ENCODE results near the gene ATG3. TPM values are rescaled to one million over a fixed set of nuclear protein-coding genes. Genes with fewer than 3 reads are reported as not detected.

Gene ATG3
- total and polyA plus RNA-seq, 9 of the 15 experiments (the other 6 are each of a cell fraction or from before 2014, with no cell fraction given), result 48.7 to 107 (median 64.7) TPM

DNA sequence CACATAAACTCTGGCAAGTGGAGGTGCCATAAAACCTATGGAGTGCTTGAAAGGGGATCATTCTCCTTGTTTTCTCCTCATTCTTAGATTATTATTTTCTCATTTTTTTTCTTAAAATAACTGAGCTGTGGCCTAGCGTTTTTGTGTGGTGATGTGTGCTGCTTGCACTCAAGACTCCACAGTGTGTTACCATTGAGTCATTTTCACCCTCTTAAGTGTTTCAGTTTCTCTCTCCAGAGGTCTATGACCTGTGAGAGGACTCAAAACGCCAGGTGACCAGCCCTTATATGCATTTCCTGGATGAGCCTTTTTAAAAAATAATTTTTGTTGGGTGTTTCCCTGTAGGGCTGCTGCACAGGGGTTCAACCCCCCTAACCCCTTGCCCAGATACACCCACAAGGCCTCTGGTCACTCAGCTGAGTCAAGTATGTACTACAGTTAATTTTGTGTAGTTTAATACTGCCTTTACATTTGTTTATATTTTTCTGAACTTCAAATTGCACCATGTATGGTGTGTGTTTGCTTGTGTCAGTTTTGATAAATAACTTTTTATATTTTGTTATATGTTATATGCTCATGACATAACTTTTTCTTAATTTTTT lies 47.1 kb downstream of the ATG3 start:
- no peaks in the 10 kb centered on the region for H3K27me3 ChIP-seq (ENCODE audit: control insufficient read depth in 2 of 2, insufficient read depth in 2 of 2, low read length in 2 of 2)
- no peak overlapping the region for H3K4me3 ChIP-seq
- no peaks in the 10 kb centered on the region for H3K9me1 ChIP-seq (ENCODE audit: control insufficient read depth, insufficient read depth, low read length)
- WGBS (ENCODE audit: insufficient coverage, low coverage, missing lambda C conversion rate), result 0% methylated on average over 2 of the region's 2 CpGs
- ChIA-PET CTCF (ENCODE audit: low intra/inter-chr PET ratio) (no interaction called here), POLR2A (no interaction called here)
- ATAC-seq, result no peak
- H3K9me3 ChIP-seq (replicated peaks; ENCODE audit: control insufficient read depth, insufficient read depth, low read depth, low read length), result no peaks in the 10 kb centered on the region
- H4K20me1 ChIP-seq (replicated peaks; ENCODE audit: control insufficient read depth, insufficient read depth, low read length), result no peaks in the 10 kb centered on the region; the same call in 1 of the 2 replicates
- BruUV-seq (replicated peaks), result no TSS peak
- no peak for FAIRE-seq
- no peak overlapping the region for H3K27ac ChIP-seq (ENCODE audit: extremely low read depth, low read depth, low read length)
- no peaks in the 10 kb centered on the region for H3K4me1 ChIP-seq (replicated peaks in 1 of 2; ENCODE audit: control insufficient read depth in 2 of 2, insufficient read depth in 2 of 2, low read length in 2 of 2)
- TF ChIP-seq, protein P1, sequence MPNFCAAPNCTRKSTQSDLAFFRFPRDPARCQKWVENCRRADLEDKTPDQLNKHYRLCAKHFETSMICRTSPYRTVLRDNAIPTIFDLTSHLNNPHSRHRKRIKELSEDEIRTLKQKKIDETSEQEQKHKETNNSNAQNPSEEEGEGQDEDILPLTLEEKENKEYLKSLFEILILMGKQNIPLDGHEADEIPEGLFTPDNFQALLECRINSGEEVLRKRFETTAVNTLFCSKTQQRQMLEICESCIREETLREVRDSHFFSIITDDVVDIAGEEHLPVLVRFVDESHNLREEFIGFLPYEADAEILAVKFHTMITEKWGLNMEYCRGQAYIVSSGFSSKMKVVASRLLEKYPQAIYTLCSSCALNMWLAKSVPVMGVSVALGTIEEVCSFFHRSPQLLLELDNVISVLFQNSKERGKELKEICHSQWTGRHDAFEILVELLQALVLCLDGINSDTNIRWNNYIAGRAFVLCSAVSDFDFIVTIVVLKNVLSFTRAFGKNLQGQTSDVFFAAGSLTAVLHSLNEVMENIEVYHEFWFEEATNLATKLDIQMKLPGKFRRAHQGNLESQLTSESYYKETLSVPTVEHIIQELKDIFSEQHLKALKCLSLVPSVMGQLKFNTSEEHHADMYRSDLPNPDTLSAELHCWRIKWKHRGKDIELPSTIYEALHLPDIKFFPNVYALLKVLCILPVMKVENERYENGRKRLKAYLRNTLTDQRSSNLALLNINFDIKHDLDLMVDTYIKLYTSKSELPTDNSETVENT (CRISPR knock-in tag; IDR thresholded peaks at IDR 0.05), result no peak
- TF ChIP-seq, protein P2, sequence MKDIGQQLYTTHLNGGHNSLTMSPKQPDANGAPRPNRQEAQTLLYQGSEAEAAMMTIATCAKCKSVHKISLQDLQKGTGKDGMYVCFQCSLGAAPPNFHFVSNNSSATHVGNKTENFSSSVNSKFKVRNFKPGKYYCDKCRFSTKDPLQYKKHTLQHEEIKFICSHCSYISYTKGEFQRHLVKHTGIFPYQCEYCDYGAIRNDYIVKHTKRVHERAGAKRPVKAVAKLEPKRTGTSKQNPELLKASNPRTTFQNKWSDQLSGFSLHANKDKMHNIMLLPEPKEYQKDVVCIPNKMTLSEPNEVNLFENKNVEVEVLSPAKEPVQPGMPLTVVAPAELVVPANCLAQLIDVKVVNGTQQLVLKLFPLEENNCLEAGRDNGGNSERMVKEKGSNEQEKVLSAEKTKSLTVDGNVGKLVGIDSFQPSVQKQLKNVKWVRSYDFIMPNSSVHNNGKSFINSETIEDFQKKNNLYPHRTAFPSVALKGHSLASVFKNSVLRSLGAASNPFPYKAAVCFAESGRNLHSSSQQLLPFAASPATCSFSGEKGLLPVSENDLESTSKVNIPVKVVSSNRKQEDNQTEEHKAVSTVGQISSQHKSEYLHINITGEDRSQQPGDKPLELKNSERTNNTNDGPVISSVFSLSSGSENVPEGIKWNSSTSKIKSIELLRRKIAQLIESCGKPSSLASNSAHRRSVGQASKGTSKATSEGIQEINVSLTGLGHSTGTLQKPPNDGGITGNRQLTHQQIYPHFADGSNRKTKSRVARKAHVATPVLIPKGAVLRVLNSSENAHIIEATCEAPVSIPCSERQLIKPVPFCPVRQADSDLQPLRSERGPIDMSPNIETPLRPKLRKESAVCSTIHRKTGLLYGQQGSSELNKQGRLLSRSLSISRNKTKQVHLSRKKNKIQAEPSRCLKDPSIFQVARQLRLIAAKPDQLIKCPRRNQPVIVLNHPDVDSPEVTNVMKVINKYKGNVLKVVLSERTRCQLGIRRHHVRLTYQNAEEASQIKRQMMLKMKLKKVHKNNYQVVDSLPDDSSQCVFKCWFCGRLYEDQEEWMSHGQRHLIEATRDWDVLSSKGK (CRISPR knock-in tag; IDR thresholded peaks at IDR 0.05), result no peak
- TF ChIP-seq ZNF354B (CRISPR knock-in tag; IDR thresholded peaks at IDR 0.05) (no peak), ZNF324 (CRISPR knock-in tag; IDR thresholded peaks at IDR 0.05) (no peak)
- TF ChIP-seq, protein P3, sequence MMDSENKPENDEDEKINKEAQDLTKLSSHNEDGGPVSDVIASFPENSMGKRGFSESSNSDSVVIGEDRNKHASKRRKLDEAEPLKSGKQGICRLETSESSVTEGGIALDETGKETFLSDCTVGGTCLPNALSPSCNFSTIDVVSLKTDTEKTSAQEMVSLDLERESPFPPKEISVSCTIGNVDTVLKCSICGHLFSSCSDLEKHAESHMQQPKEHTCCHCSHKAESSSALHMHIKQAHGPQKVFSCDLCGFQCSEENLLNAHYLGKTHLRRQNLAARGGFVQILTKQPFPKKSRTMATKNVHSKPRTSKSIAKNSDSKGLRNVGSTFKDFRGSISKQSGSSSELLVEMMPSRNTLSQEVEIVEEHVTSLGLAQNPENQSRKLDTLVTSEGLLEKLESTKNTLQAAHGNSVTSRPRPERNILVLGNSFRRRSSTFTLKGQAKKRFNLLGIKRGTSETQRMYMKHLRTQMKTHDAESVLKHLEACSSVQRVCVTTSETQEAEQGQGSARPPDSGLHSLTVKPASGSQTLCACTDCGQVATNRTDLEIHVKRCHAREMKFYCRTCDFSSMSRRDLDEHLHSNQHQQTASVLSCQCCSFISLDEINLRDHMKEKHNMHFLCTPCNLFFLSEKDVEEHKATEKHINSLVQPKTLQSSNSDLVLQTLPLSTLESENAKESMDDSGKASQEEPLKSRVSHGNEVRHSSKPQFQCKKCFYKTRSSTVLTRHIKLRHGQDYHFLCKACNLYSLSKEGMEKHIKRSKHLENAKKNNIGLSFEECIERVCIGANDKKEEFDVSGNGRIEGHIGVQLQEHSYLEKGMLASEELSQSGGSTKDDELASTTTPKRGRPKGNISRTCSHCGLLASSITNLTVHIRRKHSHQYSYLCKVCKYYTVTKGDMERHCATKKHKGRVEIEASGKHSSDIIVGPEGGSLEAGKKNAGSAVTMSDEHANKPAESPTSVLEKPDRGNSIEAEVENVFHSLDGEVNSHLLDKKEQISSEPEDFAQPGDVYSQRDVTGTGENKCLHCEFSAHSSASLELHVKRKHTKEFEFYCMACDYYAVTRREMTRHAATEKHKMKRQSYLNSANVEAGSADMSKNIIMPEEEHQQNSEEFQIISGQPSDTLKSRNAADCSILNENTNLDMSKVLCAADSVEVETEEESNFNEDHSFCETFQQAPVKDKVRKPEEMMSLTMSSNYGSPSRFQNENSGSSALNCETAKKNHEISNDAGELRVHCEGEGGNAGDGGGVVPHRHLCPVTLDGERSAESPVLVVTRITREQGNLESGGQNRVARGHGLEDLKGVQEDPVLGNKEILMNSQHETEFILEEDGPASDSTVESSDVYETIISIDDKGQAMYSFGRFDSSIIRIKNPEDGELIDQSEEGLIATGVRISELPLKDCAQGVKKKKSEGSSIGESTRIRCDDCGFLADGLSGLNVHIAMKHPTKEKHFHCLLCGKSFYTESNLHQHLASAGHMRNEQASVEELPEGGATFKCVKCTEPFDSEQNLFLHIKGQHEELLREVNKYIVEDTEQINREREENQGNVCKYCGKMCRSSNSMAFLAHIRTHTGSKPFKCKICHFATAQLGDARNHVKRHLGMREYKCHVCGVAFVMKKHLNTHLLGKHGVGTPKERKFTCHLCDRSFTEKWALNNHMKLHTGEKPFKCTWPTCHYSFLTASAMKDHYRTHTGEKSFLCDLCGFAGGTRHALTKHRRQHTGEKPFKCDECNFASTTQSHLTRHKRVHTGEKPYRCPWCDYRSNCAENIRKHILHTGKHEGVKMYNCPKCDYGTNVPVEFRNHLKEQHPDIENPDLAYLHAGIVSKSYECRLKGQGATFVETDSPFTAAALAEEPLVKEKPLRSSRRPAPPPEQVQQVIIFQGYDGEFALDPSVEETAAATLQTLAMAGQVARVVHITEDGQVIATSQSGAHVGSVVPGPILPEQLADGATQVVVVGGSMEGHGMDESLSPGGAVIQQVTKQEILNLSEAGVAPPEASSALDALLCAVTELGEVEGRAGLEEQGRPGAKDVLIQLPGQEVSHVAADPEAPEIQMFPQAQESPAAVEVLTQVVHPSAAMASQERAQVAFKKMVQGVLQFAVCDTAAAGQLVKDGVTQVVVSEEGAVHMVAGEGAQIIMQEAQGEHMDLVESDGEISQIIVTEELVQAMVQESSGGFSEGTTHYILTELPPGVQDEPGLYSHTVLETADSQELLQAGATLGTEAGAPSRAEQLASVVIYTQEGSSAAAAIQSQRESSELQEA (IDR thresholded peaks at IDR 0.05; ENCODE audit: low read depth), result no peak
- H3K4me2 ChIP-seq (ENCODE audit: insufficient read depth, low read length), result no peak overlapping the region
- H2AFZ ChIP-seq (ENCODE audit: low read depth, low read length), result no peak overlapping the region
- no peak for DNase-seq (ENCODE audit: extremely low read depth in 1 of 4, low spot score in 3 of 4)
- in situ Hi-C loops (cut with MboI) (loop anchor here (25.0 kb wide), 2 partner anchors 202 to 402 kb away; no protein-coding TSS in a partner anchor), intact Hi-C loops (cut with micrococcal nuclease) (loop anchor here (5.0 kb wide), 1 partner anchor 402 kb away; no protein-coding TSS in a partner anchor)
- H3K9ac ChIP-seq (ENCODE audit: insufficient read depth in 1 of 2, low read depth in 2 of 2, low read length in 2 of 2), result no peak overlapping the region
- H3K79me2 ChIP-seq (ENCODE audit: control insufficient read depth, insufficient read depth, low read length), result no peaks in the 10 kb centered on the region
- no peaks in the 10 kb centered on the region for H3K36me3 ChIP-seq (ENCODE audit: control insufficient read depth, insufficient read depth, low read length)
